GM19240 (cell line): ENCODE data around the gene GFOD1.
"Not testable (repeated sequence)": the region's sequence is repeated elsewhere in the genome, so short reads cannot be mapped to it uniquely, and the experiment has no call there.

Experiments
- DNase-seq: peaks from one replicate; pipeline ENCODE4 v3.0.0; 2011; ENCODE audit warnings: low spot score; ENCODE audit not compliant: insufficient read length

The GFOD1 gene

GRCh38 chr6:13326031-13326586 lies 161.3 kb downstream of the GFOD1 start:
- not testable (repeated sequence) for DNase-seq

GRCh38 chr6:13319891-13320564 lies 167.4 kb downstream of the GFOD1 start:
- no peak for DNase-seq

- DNase-seq = no peak
These were observed 168.6 kb downstream of the GFOD1 start for GRCh38 chr6:13318821-13319220.

- DNase-seq = no peak
These were observed 171.5 kb downstream of the GFOD1 start for GRCh38 chr6:13315896-13316295.

- DNase-seq = no peak
These were observed 172.6 kb downstream of the GFOD1 start for GRCh38 chr6:13314806-13315205.

- no peak for DNase-seq
These were observed 176.2 kb downstream of the GFOD1 start for GRCh38 chr6:13311155-13311554.

- no peak for DNase-seq
These were observed 179.1 kb downstream of the GFOD1 start for GRCh38 chr6:13308332-13308731.
